Measurements from ENCODE around the gene KCNC4. TPM values are rescaled to one million over a fixed set of nuclear protein-coding genes. Genes with fewer than 3 reads are reported as not detected.

KCNC4 gene
- total RNA-seq, 3 donors from 2014 or later, result 4.9 to 12.8 (median 8.0) TPM

GRCh38 chr1:110253213-110253612 is 43.1 kb downstream of the KCNC4 start:
- intact Hi-C loops (cut with DNase I, micrococcal nuclease), result no loop called here
- DNase-seq, result no peak
- no peak for TF ChIP-seq CTCF (IDR thresholded peaks at IDR 0.05)
- H3K4me3 ChIP-seq, result no peak overlapping the region
- ATAC-seq, result no peak
- no peaks in the 10 kb centered on the region for H3K36me3 ChIP-seq (ENCODE audit: low read depth)
- H3K9me3 ChIP-seq, result no peaks in the 10 kb centered on the region
- H3K4me1 ChIP-seq (ENCODE audit: low read depth), result no peaks in the 10 kb centered on the region

- Histone ChIP-seq H3K36me3 (ENCODE audit: low read depth) (no peaks in the 10 kb centered on the region), H3K4me1 (ENCODE audit: low read depth) (no peaks in the 10 kb centered on the region), H3K4me3 (no peak overlapping the region), H3K9me3 (no peaks in the 10 kb centered on the region)
- ATAC-seq (no peak), DNase-seq (no peak)
- TF ChIP-seq CTCF (IDR thresholded peaks at IDR 0.05), result no peak
- intact Hi-C loops (cut with DNase I, micrococcal nuclease), result no loop called here
These were observed 44.7 kb downstream of the KCNC4 start for GRCh38 chr1:110254604-110255391.

- Histone ChIP-seq H3K4me3 (no peak overlapping the region), H3K9me3 (no peaks in the 10 kb centered on the region), H3K36me3 (ENCODE audit: low read depth) (no peaks in the 10 kb centered on the region), H3K4me1 (ENCODE audit: low read depth) (no peaks in the 10 kb centered on the region)
- DNase-seq (no peak), ATAC-seq (peak; percentile 17)
- TF ChIP-seq CTCF (IDR thresholded peaks at IDR 0.05), result no peak
- intact Hi-C loops (cut with DNase I, micrococcal nuclease), result no loop called here
These were observed 45.3 kb downstream of the KCNC4 start for GRCh38 chr1:110255392-110255787.

- intact Hi-C loops (cut with DNase I, micrococcal nuclease), result no loop called here
- Histone ChIP-seq H3K4me1 (ENCODE audit: low read depth) (no peaks in the 10 kb centered on the region), H3K9me3 (no peaks in the 10 kb centered on the region), H3K36me3 (ENCODE audit: low read depth) (no peaks in the 10 kb centered on the region), H3K4me3 (no peak overlapping the region)
- no peak for ATAC-seq
- no peak for DNase-seq
- no peak for TF ChIP-seq CTCF (IDR thresholded peaks at IDR 0.05)
These were observed 48.6 kb downstream of the KCNC4 start for GRCh38 chr1:110258734-110259133.

GRCh38 chr1:110259770-110260169 is 49.7 kb downstream of the KCNC4 start:
- Histone ChIP-seq H3K9me3 (no peaks in the 10 kb centered on the region), H3K36me3 (ENCODE audit: low read depth) (no peaks in the 10 kb centered on the region), H3K4me1 (ENCODE audit: low read depth) (no peaks in the 10 kb centered on the region), H3K4me3 (no peak overlapping the region)
- no peak for ATAC-seq
- intact Hi-C loops (cut with DNase I, micrococcal nuclease), result no loop called here
- DNase-seq, result no peak
- TF ChIP-seq CTCF (IDR thresholded peaks at IDR 0.05), result no peak

Other genes starting within 250 kb of the KCNC4 start
- 100 to 1,000 TPM in 1 of 3 donors, 10 to 100 TPM in 2; 87.5 to 116 (median 87.8) TPM for gene AHCYL1, start 225.5 kb upstream of the KCNC4 start, total RNA-seq
- 10 to 100 TPM; 36.6 to 54.8 (median 43.4) TPM for gene STRIP1, start 175.7 kb upstream of the KCNC4 start, total RNA-seq
- not detected for gene ALX3, start 139.6 kb upstream of the KCNC4 start, total RNA-seq
- gene UBL4B, start 97.9 kb upstream of the KCNC4 start, total RNA-seq, result not detected
- gene SLC6A17, start 59.8 kb upstream of the KCNC4 start, total RNA-seq, result under 1 TPM; 0.06 to 0.73 (median 0.10) TPM
- gene RBM15, start 129.1 kb downstream of the KCNC4 start, total RNA-seq, result 10 to 100 TPM; 24.1 to 29.0 (median 26.7) TPM
- gene SLC16A4, start 180.7 kb downstream of the KCNC4 start, total RNA-seq, result 1 to 10 TPM in 2 of 3 donors, under 1 TPM in 1; 0.67 to 4.4 (median 1.8) TPM
- 100 to 1,000 TPM in 2 of 3 donors, 10 to 100 TPM in 1; 95.3 to 114 (median 108) TPM for gene LAMTOR5, start 197.4 kb downstream of the KCNC4 start, total RNA-seq
- not detected for gene PROK1, start 240.8 kb downstream of the KCNC4 start, total RNA-seq

All from mucosa of descending colon (tissue), 3 donors.